ENCODE measurements around the gene MRPS9.

Gene MRPS9

GRCh38 chr2:105121434-105121833, 83.6 kb downstream of the MRPS9 start:
- TF ChIP-seq CTCF (IDR thresholded peaks at IDR 0.05; ENCODE audit: borderline replicate concordance, control extremely low read depth, extremely low read depth, insufficient read depth, missing control alignments), result no peak
- in situ Hi-C loops (cut with MboI; ENCODE audit: low sequenced_read_pairs, unreplicated experiment), result no loop called here
- no peak for DNase-seq (ENCODE audit: low spot score)

- in situ Hi-C loops (cut with MboI; ENCODE audit: low sequenced_read_pairs, unreplicated experiment), result no loop called here
- no peak for TF ChIP-seq CTCF (IDR thresholded peaks at IDR 0.05; ENCODE audit: borderline replicate concordance, control extremely low read depth, extremely low read depth, insufficient read depth, missing control alignments)
- no peak for DNase-seq (ENCODE audit: low spot score)
These were observed 87.6 kb downstream of the MRPS9 start for GRCh38 chr2:105125428-105125827.

- in situ Hi-C loops (cut with MboI; ENCODE audit: low sequenced_read_pairs, unreplicated experiment), result no loop called here
These were observed 88.1 kb downstream of the MRPS9 start for GRCh38 chr2:105125920-105126319.

GRCh38 chr2:105126336-105126735, 88.5 kb downstream of the MRPS9 start:
- TF ChIP-seq CTCF (IDR thresholded peaks at IDR 0.05; ENCODE audit: borderline replicate concordance, control extremely low read depth, extremely low read depth, insufficient read depth, missing control alignments), result no peak
- DNase-seq (ENCODE audit: low spot score), result no peak
- in situ Hi-C loops (cut with MboI; ENCODE audit: low sequenced_read_pairs, unreplicated experiment), result no loop called here

More at GRCh38 chr2:105125920-105126319, 88.1 kb downstream of the MRPS9 start:
- TF ChIP-seq CTCF (IDR thresholded peaks at IDR 0.05; ENCODE audit: borderline replicate concordance, control extremely low read depth, extremely low read depth, insufficient read depth, missing control alignments), result no peak
- no peak for DNase-seq (ENCODE audit: low spot score)

GRCh38 chr2:105127289-105127915, 89.5 kb downstream of the MRPS9 start:
- in situ Hi-C loops (cut with MboI; ENCODE audit: low sequenced_read_pairs, unreplicated experiment), result no loop called here
- TF ChIP-seq CTCF (IDR thresholded peaks at IDR 0.05; ENCODE audit: borderline replicate concordance, control extremely low read depth, extremely low read depth, insufficient read depth, missing control alignments), result no peak
- no peak for DNase-seq (ENCODE audit: low spot score)

- no peak for TF ChIP-seq CTCF (IDR thresholded peaks at IDR 0.05; ENCODE audit: borderline replicate concordance, control extremely low read depth, extremely low read depth, insufficient read depth, missing control alignments)
- in situ Hi-C loops (cut with MboI; ENCODE audit: low sequenced_read_pairs, unreplicated experiment), result no loop called here
- DNase-seq (ENCODE audit: low spot score), result peak; percentile 66
These were observed 91.9 kb downstream of the MRPS9 start for GRCh38 chr2:105129722-105130232.

All from GM13976 (cell line).